GM23338 (cell line): Measurements from ENCODE around the gene SLC35F6. TPM values are rescaled to one million over a fixed set of nuclear protein-coding genes. Genes with fewer than 3 reads are reported as not detected.

Source experiments
- ATAC-seq: fragments of 200-7000 bp; cut with Tn5 transposase; 3 replicates; pipeline ENCODE4 v1.9.1; 2020
- DNase-seq: peaks from one replicate; pipeline ENCODE4 v3.0.0-alpha.2; 2015; ENCODE audit warnings: low spot score
- H2AFZ ChIP-seq: fragments of 200-600 bp; sonication (generic); 2 replicates; pipeline ENCODE4 v1.8.0; 2016; ENCODE audit warnings: antibody characterized with exemption, mild to moderate bottlenecking, moderate library complexity
- H3F3A ChIP-seq: fragments of 200-600 bp; sonication (generic); replicated peaks from 2 replicates; pipeline ENCODE4 v1.8.0; 2017; ENCODE audit warnings: antibody characterized with exemption, mixed run types, low read depth
- H3K27ac ChIP-seq: fragments of 200-600 bp; sonication (generic); 2 replicates; pipeline ENCODE4 v1.6.1; 2016; ENCODE audit warnings: low read depth
- H3K27me3 ChIP-seq: fragments of 200-600 bp; sonication (generic); 2 replicates; pipeline ENCODE4 v1.8.0; 2016; ENCODE audit warnings: mild to moderate bottlenecking, mixed run types, moderate library complexity; ENCODE audit not compliant: insufficient read depth
- H3K36me3 ChIP-seq: fragments of 200-600 bp; sonication (generic); 2 replicates; pipeline ENCODE4 v1.8.0; 2016; ENCODE audit warnings: mild to moderate bottlenecking; ENCODE audit not compliant: insufficient read depth
- H3K4me1 ChIP-seq: fragments of 200-600 bp; sonication (generic); 2 replicates; pipeline ENCODE4 v1.8.0; 2016; ENCODE audit warnings: mild to moderate bottlenecking, moderate library complexity; ENCODE audit not compliant: insufficient read depth
- H3K4me2 ChIP-seq: fragments of 200-600 bp; sonication (generic); 2 replicates; pipeline ENCODE4 v1.7.1; 2017; ENCODE audit warnings: mixed run types
- H3K4me3 ChIP-seq: fragments of 200-600 bp; sonication (generic); 2 replicates; pipeline ENCODE4 v1.6.1; 2016; ENCODE audit warnings: mixed run types
- H3K79me2 ChIP-seq: fragments of 200-600 bp; sonication (generic); replicated peaks from 2 replicates; pipeline ENCODE4 v1.8.0; 2017; ENCODE audit warnings: mild to moderate bottlenecking; ENCODE audit not compliant: insufficient read depth
- H3K9me2 ChIP-seq: fragments of 200-600 bp; sonication (generic); 2 replicates; pipeline ENCODE4 v1.8.0; 2017; ENCODE audit not compliant: insufficient read depth
- H4K20me1 ChIP-seq: fragments of 200-600 bp; sonication (generic); replicated peaks from 2 replicates; pipeline ENCODE4 v1.8.0; 2017; ENCODE audit warnings: mild to moderate bottlenecking; ENCODE audit not compliant: insufficient read depth
- H3K27ac Mint-ChIP-seq: 2 replicates; pipeline ENCODE4 v1.8.0; 2020; ENCODE audit warnings: inconsistent platforms, mild to moderate bottlenecking, moderate library complexity, mixed read lengths
- H3K27me3 Mint-ChIP-seq: 3 replicates; pipeline ENCODE4 v1.8.0; 2022; ENCODE audit warnings: low read depth, mild to moderate bottlenecking, moderate library complexity, mixed read lengths, inconsistent platforms; ENCODE audit not compliant: insufficient read depth, poor library complexity
- H3K36me3 Mint-ChIP-seq: 3 replicates; pipeline ENCODE4 v1.8.0; 2021; ENCODE audit warnings: low read depth, mild to moderate bottlenecking, inconsistent platforms, moderate library complexity, mixed read lengths
- H3K4me1 Mint-ChIP-seq: 3 replicates; pipeline ENCODE4 v1.8.0; 2020; ENCODE audit warnings: mild to moderate bottlenecking, inconsistent platforms, mixed read lengths
- H3K4me3 Mint-ChIP-seq: 3 replicates; pipeline ENCODE4 v1.8.0; 2021; ENCODE audit warnings: moderate library complexity, mild to moderate bottlenecking, inconsistent platforms, mixed read lengths
- H3K9me3 Mint-ChIP-seq: 3 replicates; pipeline ENCODE4 v1.8.0; 2020; ENCODE audit warnings: moderate library complexity, mild to moderate bottlenecking, inconsistent platforms, mixed read lengths
- CREB1 ChIP-seq: fragments of 250-450 bp; sonication (Bioruptor Pico); IDR thresholded peaks from 2 replicates; pipeline ENCODE4 v1.5.0; 2020; ENCODE audit warnings: low read depth, mild to moderate bottlenecking, moderate library complexity
- CTCF ChIP-seq, 2 experiments: fragments of 200-600 bp in 1 of 2; sonication (generic) in 1 of 2; conservative IDR thresholded peaks; 2 replicates each; pipeline versions ENCODE4 v1.5.1 to v1.6.1; 2016 to 2017; ENCODE audit warnings: antibody characterized with exemption in 2 of 2, low read depth in 2 of 2, mild to moderate bottlenecking in 2 of 2, moderate library complexity in 1 of 2
- ETS1 ChIP-seq: IDR thresholded peaks from 2 replicates; pipeline ENCODE4 v1.6.1; 2016; ENCODE audit warnings: antibody characterized with exemption
- EZH2 ChIP-seq: fragments of 200-600 bp; sonication (generic); IDR thresholded peaks from one replicate; pipeline ENCODE4 v1.8.0; 2017; ENCODE audit warnings: antibody characterized with exemption, mild to moderate bottlenecking, low read depth; ENCODE audit not compliant: unreplicated experiment
- EZH2phosphoT487 ChIP-seq: fragments of 200-600 bp; sonication (generic); IDR thresholded peaks from one replicate; pipeline ENCODE4 v1.8.1; 2018; ENCODE audit warnings: antibody characterized with exemption; ENCODE audit not compliant: unreplicated experiment
- JUNB ChIP-seq: IDR thresholded peaks from one replicate; pipeline ENCODE4 v1.6.1; 2016; ENCODE audit warnings: antibody characterized with exemption; ENCODE audit not compliant: unreplicated experiment
- NANOG ChIP-seq: IDR thresholded peaks from 2 replicates; pipeline ENCODE4 v1.6.1; 2016; ENCODE audit warnings: antibody characterized with exemption, borderline replicate concordance
- POLR2AphosphoS5 ChIP-seq: IDR thresholded peaks from 2 replicates; pipeline ENCODE4 v1.6.1; 2016; ENCODE audit warnings: antibody characterized with exemption, low read depth
- REST ChIP-seq: IDR thresholded peaks from one replicate; pipeline ENCODE4 v1.6.1; 2018; ENCODE audit warnings: antibody characterized with exemption; ENCODE audit not compliant: unreplicated experiment
- STAT1 ChIP-seq: IDR thresholded peaks from one replicate; pipeline ENCODE4 v1.6.1; 2016; ENCODE audit warnings: antibody characterized with exemption; ENCODE audit not compliant: unreplicated experiment
- ZNF114 ChIP-seq: fragments of 250-450 bp; sonication (Bioruptor Pico); IDR thresholded peaks from 2 replicates; pipeline ENCODE4 v1.5.0; 2020; ENCODE audit warnings: mild to moderate bottlenecking, moderate library complexity
- ZNF331 ChIP-seq: fragments of 250-450 bp; sonication (Bioruptor Pico); IDR thresholded peaks from 2 replicates; pipeline ENCODE4 v1.5.0; 2020; ENCODE audit warnings: low read depth, mild to moderate bottlenecking, moderate library complexity
- ZNF462 ChIP-seq: fragments of 250-450 bp; sonication (Bioruptor Pico); IDR thresholded peaks from 2 replicates; pipeline ENCODE4 v1.5.0; 2020; ENCODE audit warnings: mild to moderate bottlenecking, moderate library complexity
- polyA plus RNA-seq: library from polyadenylated mRNA; unstranded; fragments of >200 nt; fragmentation: Nextera tagmentation; extraction: Ambion mirVana; gene quantifications from 2 replicates; pipeline ENCODE4 v1.2.1, GENCODE V29; 2016
- total RNA-seq: library from RNA; depleted of rRNA; stranded (reverse); fragments of >200 nt; shearing (Covaris generic); gene quantifications from 2 replicates; pipeline ENCODE4 v1.2.3, GENCODE V29; 2014

The SLC35F6 gene
- total and polyA plus RNA-seq, 2 experiments from 2014 or later = 6.0 to 15.0 TPM

GRCh38 chr2:26822877-26823276 is 58.8 kb downstream of the SLC35F6 start:
- no peak for TF ChIP-seq CTCF (conservative IDR thresholded peaks at IDR 0.05; ENCODE audit: low read depth in 2 of 2)
- TF ChIP-seq POLR2AphosphoS5 = no peak
- no peak for TF ChIP-seq STAT1
- TF ChIP-seq ZNF462 (CRISPR knock-in tag) = no peak
- no peak for TF ChIP-seq EZH2
- no peak for TF ChIP-seq REST
- no peak for TF ChIP-seq CREB1 (CRISPR knock-in tag)
- TF ChIP-seq ETS1 = no peak
- TF ChIP-seq JUNB = no peak
- no peak for TF ChIP-seq ZNF331
- TF ChIP-seq NANOG = no peak
- TF ChIP-seq ZNF114 (CRISPR knock-in tag) = no peak
- TF ChIP-seq EZH2phosphoT487 = no peak
- no peaks in the 10 kb centered on the region for H3K79me2 ChIP-seq
- H3K27ac ChIP-seq = no peak overlapping the region
- H3K27me3 Mint-ChIP-seq = no peaks in the 10 kb centered on the region
- H3K9me2 ChIP-seq = no peaks in the 10 kb centered on the region
- H3K4me3 ChIP-seq = no peak overlapping the region
- ATAC-seq = no peak
- H3K4me1 Mint-ChIP-seq = no peaks in the 10 kb centered on the region
- no peaks in the 10 kb centered on the region for H3K4me1 ChIP-seq
- no peaks in the 10 kb centered on the region for H4K20me1 ChIP-seq
- H3K4me3 Mint-ChIP-seq = no peak overlapping the region
- no peaks in the 10 kb centered on the region for H3K27me3 ChIP-seq
- H3K36me3 ChIP-seq = no peaks in the 10 kb centered on the region
- no peaks in the 10 kb centered on the region for H3K9me3 Mint-ChIP-seq
- no peak overlapping the region for H3K27ac Mint-ChIP-seq
- H3F3A ChIP-seq = no peaks in the 10 kb centered on the region
- H3K36me3 Mint-ChIP-seq = no peaks in the 10 kb centered on the region
- no peak overlapping the region for H2AFZ ChIP-seq
- DNase-seq = no peak
- H3K4me2 ChIP-seq = no peak overlapping the region
